ENCODE measurements around the gene ABHD2.
A peak's percentile ranks its signal among the peaks of the same experiment; 100 is the strongest.

The ABHD2 gene

GRCh38 chr15:89104172-89104564 lies 15.9 kb downstream of the ABHD2 start:
- TF ChIP-seq, protein P1, sequence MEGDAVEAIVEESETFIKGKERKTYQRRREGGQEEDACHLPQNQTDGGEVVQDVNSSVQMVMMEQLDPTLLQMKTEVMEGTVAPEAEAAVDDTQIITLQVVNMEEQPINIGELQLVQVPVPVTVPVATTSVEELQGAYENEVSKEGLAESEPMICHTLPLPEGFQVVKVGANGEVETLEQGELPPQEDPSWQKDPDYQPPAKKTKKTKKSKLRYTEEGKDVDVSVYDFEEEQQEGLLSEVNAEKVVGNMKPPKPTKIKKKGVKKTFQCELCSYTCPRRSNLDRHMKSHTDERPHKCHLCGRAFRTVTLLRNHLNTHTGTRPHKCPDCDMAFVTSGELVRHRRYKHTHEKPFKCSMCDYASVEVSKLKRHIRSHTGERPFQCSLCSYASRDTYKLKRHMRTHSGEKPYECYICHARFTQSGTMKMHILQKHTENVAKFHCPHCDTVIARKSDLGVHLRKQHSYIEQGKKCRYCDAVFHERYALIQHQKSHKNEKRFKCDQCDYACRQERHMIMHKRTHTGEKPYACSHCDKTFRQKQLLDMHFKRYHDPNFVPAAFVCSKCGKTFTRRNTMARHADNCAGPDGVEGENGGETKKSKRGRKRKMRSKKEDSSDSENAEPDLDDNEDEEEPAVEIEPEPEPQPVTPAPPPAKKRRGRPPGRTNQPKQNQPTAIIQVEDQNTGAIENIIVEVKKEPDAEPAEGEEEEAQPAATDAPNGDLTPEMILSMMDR (IDR thresholded peaks at IDR 0.05): no peak
- H3K27ac ChIP-seq: no peak overlapping the region

- no peak overlapping the region for H3K27ac ChIP-seq
- TF ChIP-seq, protein P1 (IDR thresholded peaks at IDR 0.05): no peak
- TF ChIP-seq ZFX (IDR thresholded peaks at IDR 0.05; ENCODE audit: borderline replicate concordance): no peak
These were observed 16.9 kb downstream of the ABHD2 start for GRCh38 chr15:89105147-89105546.

GRCh38 chr15:89106200-89106599 lies 17.9 kb downstream of the ABHD2 start:
- H3K27ac ChIP-seq: no peak overlapping the region

GRCh38 chr15:89107984-89108383 lies 19.7 kb downstream of the ABHD2 start:
- TF ChIP-seq, protein P1 (IDR thresholded peaks at IDR 0.05): no peak
- TF ChIP-seq ZFX (IDR thresholded peaks at IDR 0.05; ENCODE audit: borderline replicate concordance): no peak
- peak overlapping the region; percentile 46 for H3K27ac ChIP-seq

More at GRCh38 chr15:89106200-89106599, 17.9 kb downstream of the ABHD2 start:
- no peak for TF ChIP-seq ZFX (IDR thresholded peaks at IDR 0.05; ENCODE audit: borderline replicate concordance)
- TF ChIP-seq, protein P1 (IDR thresholded peaks at IDR 0.05): no peak

DNA sequence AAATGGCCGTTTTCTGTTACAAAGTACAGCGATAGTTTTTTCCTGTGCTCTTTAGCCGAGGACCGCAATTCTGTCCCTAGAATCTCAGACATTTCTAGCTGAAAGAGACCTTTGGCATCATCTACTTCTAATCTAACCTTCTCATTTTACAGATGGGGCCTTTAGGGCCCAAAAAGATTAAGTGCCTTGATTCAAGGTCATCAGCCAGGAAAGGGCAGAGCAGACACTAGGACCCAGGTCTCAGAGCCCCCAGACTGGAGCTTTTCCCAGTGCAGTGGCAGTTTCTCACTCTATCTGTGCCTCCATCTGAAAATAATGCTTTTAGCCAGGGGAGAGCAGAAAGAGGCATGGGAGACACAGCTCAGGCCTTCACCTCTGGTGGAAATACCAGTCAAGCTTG lies 20.6 kb downstream of the ABHD2 start:
- TF ChIP-seq, protein P1 (IDR thresholded peaks at IDR 0.05): no peak
- no peak for TF ChIP-seq ZFX (IDR thresholded peaks at IDR 0.05; ENCODE audit: borderline replicate concordance)
- H3K27ac ChIP-seq: peak overlapping the region; percentile 46

DNA sequence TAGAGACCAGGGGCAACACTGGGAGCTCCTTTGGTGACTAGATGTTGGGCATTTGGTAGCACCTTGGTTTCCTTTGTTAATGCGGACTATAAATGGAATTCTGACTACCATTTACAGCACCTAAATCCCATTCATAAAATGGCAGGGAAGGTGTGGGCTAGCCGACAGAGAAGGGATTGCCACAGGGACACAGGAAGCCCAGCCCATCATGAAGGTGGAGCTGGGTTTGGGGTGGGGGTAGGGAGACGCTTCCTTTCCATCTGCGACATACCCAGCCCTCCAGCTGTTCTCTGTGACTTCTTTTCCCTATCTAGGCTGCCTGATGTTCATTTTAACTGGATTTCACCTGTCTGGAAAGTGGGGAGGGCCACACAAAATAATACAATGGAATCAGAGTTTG lies 21.0 kb downstream of the ABHD2 start:
- no peak for TF ChIP-seq ZFX (IDR thresholded peaks at IDR 0.05; ENCODE audit: borderline replicate concordance)
- TF ChIP-seq, protein P1 (IDR thresholded peaks at IDR 0.05): no peak
- peak overlapping the region; percentile 46 for H3K27ac ChIP-seq

DNA sequence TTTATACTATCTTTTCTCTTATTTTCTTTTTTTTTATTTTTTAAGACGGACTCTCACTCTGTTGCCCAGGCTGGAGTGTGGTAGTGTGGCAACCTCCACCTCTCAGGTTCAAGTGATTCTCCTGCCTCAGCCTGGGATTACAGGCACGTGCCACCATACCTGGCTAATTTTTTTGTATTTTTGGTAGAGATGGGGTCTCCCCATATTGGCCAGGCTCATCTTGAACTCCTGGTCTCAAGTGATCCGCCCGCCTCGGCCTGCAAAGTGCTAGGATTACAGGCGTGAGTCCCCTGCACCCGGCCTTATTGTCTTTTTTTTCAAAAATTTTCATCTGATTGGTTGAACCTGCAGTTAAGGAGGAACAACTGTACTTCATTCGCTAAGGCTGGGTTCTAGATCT lies 21.8 kb downstream of the ABHD2 start:
- no peak for TF ChIP-seq ZFX (IDR thresholded peaks at IDR 0.05; ENCODE audit: borderline replicate concordance)
- TF ChIP-seq, protein P1 (IDR thresholded peaks at IDR 0.05): no peak
- no peak overlapping the region for H3K27ac ChIP-seq

Data from 22Rv1 (cell line).